GM18508 (cell line): Measurements from ENCODE around the gene LAMA3.
"Not testable (repeated sequence)": the region's sequence is repeated elsewhere in the genome, so short reads cannot be mapped to it uniquely, and the experiment has no call there.

Experiments
- ATAC-seq: cut with Tn5 transposase; IDR thresholded peaks from one replicate; pipeline ENCODE4 v1.9.1; 2021; ENCODE audit warnings: moderate number of reproducible peaks; ENCODE audit not compliant: insufficient read depth, unreplicated experiment

The LAMA3 gene

GRCh38 chr18:23703057-23703986 lies 14.1 kb downstream of the LAMA3 start:
- no peak for ATAC-seq

- no peak for ATAC-seq
Measured at GRCh38 chr18:23703987-23704384, 14.7 kb downstream of the LAMA3 start.

GRCh38 chr18:23704806-23705205 lies 15.6 kb downstream of the LAMA3 start:
- no peak for ATAC-seq

GRCh38 chr18:23706971-23707640 lies 17.9 kb downstream of the LAMA3 start:
- ATAC-seq, result no peak

GRCh38 chr18:23710068-23710527 lies 20.8 kb downstream of the LAMA3 start:
- no peak for ATAC-seq

GRCh38 chr18:23710946-23711345 lies 21.7 kb downstream of the LAMA3 start:
- no peak for ATAC-seq

GRCh38 chr18:23711426-23711825 lies 22.2 kb downstream of the LAMA3 start:
- no peak for ATAC-seq

- ATAC-seq, result no peak
Measured at GRCh38 chr18:23712445-23712844, 23.2 kb downstream of the LAMA3 start.

GRCh38 chr18:23714576-23714975 lies 25.3 kb downstream of the LAMA3 start:
- ATAC-seq, result no peak

GRCh38 chr18:23716079-23716478 lies 26.8 kb downstream of the LAMA3 start:
- not testable (repeated sequence) for ATAC-seq

GRCh38 chr18:23716516-23716915 lies 27.3 kb downstream of the LAMA3 start:
- no peak for ATAC-seq

GRCh38 chr18:23716966-23717365 lies 27.7 kb downstream of the LAMA3 start:
- ATAC-seq, result no peak

GRCh38 chr18:23718243-23718720 lies 29.0 kb downstream of the LAMA3 start:
- no peak for ATAC-seq

- ATAC-seq, result no peak
Measured at GRCh38 chr18:23718731-23719130, 29.5 kb downstream of the LAMA3 start.

GRCh38 chr18:23719634-23720201 lies 30.5 kb downstream of the LAMA3 start:
- ATAC-seq, result no peak

GRCh38 chr18:23721696-23722480 lies 32.6 kb downstream of the LAMA3 start:
- no peak for ATAC-seq

- no peak for ATAC-seq
Measured at GRCh38 chr18:23722646-23723045, 33.4 kb downstream of the LAMA3 start.

- ATAC-seq, result no peak
Measured at GRCh38 chr18:23723121-23723520, 33.9 kb downstream of the LAMA3 start.

- no peak for ATAC-seq
Measured at GRCh38 chr18:23724681-23725080, 35.4 kb downstream of the LAMA3 start.

GRCh38 chr18:23725351-23725750 lies 36.1 kb downstream of the LAMA3 start:
- ATAC-seq, result no peak
